ENCODE measurements around the gene SHF.

DNA sequence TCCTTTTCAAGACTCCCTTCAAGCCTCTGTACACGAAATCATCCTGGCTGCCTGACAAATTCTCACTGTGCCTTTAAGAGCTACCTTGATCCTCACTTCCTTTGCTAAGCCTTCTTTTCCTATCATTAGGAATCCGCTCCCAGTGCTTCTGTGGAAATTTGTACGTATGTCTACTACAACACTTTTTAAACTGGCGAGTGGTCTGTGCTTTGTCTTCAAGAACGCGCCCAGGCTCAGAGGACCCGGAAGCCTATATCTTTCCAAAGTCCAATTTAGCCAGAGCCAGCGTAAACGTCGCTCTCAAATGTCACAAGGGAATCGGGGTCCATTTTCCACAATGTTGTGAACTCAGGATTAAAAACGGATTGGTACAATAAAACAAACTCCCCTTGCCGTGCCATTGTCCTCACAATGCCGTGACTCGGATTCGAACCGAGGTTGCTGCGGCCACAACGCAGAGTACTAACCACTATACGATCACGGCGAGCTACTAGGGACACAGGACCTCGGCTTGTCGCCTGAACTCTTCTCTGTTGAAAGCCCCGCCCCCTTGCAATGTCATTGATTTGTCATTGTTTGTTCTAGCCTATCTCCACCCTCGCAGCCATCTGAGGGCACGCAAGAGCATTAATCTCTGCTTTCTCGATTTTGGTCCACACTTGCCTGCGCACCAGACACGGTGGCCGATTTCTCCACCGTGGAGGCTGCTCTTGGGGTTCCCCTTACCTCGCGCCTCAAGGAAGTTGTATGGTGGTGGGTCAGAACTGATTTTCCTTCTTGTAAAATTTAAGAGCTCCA is 12.4 kb upstream of the SHF start:
- no peak for TF ChIP-seq EZH2 (IDR thresholded peaks at IDR 0.05; ENCODE audit: borderline replicate concordance, low read depth, low read length, poor library complexity, severe bottlenecking)
- TF ChIP-seq, protein P1, sequence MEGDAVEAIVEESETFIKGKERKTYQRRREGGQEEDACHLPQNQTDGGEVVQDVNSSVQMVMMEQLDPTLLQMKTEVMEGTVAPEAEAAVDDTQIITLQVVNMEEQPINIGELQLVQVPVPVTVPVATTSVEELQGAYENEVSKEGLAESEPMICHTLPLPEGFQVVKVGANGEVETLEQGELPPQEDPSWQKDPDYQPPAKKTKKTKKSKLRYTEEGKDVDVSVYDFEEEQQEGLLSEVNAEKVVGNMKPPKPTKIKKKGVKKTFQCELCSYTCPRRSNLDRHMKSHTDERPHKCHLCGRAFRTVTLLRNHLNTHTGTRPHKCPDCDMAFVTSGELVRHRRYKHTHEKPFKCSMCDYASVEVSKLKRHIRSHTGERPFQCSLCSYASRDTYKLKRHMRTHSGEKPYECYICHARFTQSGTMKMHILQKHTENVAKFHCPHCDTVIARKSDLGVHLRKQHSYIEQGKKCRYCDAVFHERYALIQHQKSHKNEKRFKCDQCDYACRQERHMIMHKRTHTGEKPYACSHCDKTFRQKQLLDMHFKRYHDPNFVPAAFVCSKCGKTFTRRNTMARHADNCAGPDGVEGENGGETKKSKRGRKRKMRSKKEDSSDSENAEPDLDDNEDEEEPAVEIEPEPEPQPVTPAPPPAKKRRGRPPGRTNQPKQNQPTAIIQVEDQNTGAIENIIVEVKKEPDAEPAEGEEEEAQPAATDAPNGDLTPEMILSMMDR (conservative IDR thresholded peaks at IDR 0.05; ENCODE audit: low read depth, low read length) = no peak
